NB4 (cell line): Measurements from ENCODE around the gene GSK3A.

Experiments
- CTCF ChIP-seq: IDR thresholded peaks from one replicate; pipeline ENCODE4 v1.5.1; 2012; ENCODE audit warnings: low read depth, low read length
- MAX ChIP-seq: IDR thresholded peaks from 2 replicates; pipeline ENCODE4 v1.6.1; 2011; ENCODE audit warnings: low read depth, low read length
- MYC ChIP-seq: IDR thresholded peaks from 2 replicates; pipeline ENCODE4 v1.6.1; 2011; ENCODE audit warnings: low read depth, low read length
- POLR2A ChIP-seq: IDR thresholded peaks from 2 replicates; pipeline ENCODE4 v1.6.1; 2011; ENCODE audit warnings: mild to moderate bottlenecking; ENCODE audit not compliant: insufficient read length; ENCODE audit errors: extremely low read depth

GRCh38 chr19:42214810-42215485, 27.5 kb downstream of the GSK3A start:
- TF ChIP-seq CTCF (no peak), MAX (no peak), POLR2A (no peak), MYC (no peak)
